ENCODE measurements around the gene AGBL4.

DNA sequence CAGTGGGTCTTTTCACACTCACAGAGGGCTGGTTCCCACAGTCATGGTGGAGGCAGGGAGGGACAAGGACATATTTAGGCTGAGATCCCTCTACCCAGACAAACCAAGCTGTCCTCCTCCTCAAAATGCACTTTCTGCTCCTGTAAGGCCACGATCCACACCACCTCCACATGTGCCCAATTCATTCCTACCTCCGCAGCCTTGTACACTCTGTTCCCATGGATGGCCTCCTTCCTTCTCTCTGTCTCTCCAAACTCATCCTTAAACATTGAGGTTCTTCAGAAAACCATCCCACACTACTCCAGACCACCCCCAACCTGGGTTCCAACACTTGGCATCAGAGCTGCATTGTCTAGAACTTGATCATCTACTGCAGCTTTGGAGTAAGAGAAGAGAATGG is 842.7 kb downstream of the AGBL4 start:
- TF ChIP-seq POLR2A (IDR thresholded peaks at IDR 0.05), result no peak
- TF ChIP-seq, protein P1, sequence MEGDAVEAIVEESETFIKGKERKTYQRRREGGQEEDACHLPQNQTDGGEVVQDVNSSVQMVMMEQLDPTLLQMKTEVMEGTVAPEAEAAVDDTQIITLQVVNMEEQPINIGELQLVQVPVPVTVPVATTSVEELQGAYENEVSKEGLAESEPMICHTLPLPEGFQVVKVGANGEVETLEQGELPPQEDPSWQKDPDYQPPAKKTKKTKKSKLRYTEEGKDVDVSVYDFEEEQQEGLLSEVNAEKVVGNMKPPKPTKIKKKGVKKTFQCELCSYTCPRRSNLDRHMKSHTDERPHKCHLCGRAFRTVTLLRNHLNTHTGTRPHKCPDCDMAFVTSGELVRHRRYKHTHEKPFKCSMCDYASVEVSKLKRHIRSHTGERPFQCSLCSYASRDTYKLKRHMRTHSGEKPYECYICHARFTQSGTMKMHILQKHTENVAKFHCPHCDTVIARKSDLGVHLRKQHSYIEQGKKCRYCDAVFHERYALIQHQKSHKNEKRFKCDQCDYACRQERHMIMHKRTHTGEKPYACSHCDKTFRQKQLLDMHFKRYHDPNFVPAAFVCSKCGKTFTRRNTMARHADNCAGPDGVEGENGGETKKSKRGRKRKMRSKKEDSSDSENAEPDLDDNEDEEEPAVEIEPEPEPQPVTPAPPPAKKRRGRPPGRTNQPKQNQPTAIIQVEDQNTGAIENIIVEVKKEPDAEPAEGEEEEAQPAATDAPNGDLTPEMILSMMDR (IDR thresholded peaks at IDR 0.05), result no peak
